Natural killer cell (primary cell): ENCODE results near the gene POU4F2. TPM values are rescaled to one million over a fixed set of nuclear protein-coding genes. Genes with fewer than 3 reads are reported as not detected.

Experiments used
- ATAC-seq, 3 donors: fragments of 150-1000 bp in 2 of 3; fragments of 200-7000 bp in 1 of 3; cut with Tn5 transposase; 1 replicate in 1 of 3; 2 replicates in 2 of 3; pipeline ENCODE4 v1.10.0; 2021; ENCODE audit warnings: mild to moderate bottlenecking in 2 of 3, moderate library complexity in 2 of 3
- DNase-seq, 2 donors: peaks; one replicate each; pipeline versions ENCODE4 v3.0.0 to v3.0.0-alpha.2; 2013 to 2021; ENCODE audit warnings: mixed read lengths in 1 of 2
- H3K27ac ChIP-seq: one replicate; pipeline ENCODE4 v1.5.1; 2013; ENCODE audit warnings: mild to moderate bottlenecking, low read length
- H3K27me3 ChIP-seq: one replicate; pipeline ENCODE4 v1.6.1; 2013; ENCODE audit warnings: low read length; ENCODE audit not compliant: control insufficient read depth, insufficient read depth
- H3K36me3 ChIP-seq: one replicate; pipeline ENCODE4 v1.6.1; 2013; ENCODE audit warnings: low read length; ENCODE audit not compliant: control insufficient read depth, insufficient read depth
- H3K4me1 ChIP-seq: one replicate; pipeline ENCODE4 v1.6.1; 2013; ENCODE audit warnings: low read length; ENCODE audit not compliant: control insufficient read depth, insufficient read depth
- H3K4me3 ChIP-seq: one replicate; pipeline ENCODE4 v1.5.1; 2013; ENCODE audit warnings: low read length
- H3K9me3 ChIP-seq: one replicate; pipeline ENCODE4 v1.6.1; 2013; ENCODE audit warnings: low read length; ENCODE audit not compliant: control insufficient read depth, insufficient read depth
- H3K27ac Mint-ChIP-seq, 2 donors: one replicate each; pipeline ENCODE4 v1.8.0; 2022; ENCODE audit warnings: mild to moderate bottlenecking in 2 of 2, mixed read lengths in 2 of 2, moderate library complexity in 1 of 2
- H3K27me3 Mint-ChIP-seq, 2 donors: one replicate each; pipeline ENCODE4 v1.8.0; 2022; ENCODE audit warnings: low read depth in 2 of 2, mixed read lengths in 2 of 2
- H3K36me3 Mint-ChIP-seq: one replicate; pipeline ENCODE4 v1.8.0; 2022; ENCODE audit warnings: mixed read lengths
- H3K4me1 Mint-ChIP-seq, 2 donors: one replicate each; pipeline ENCODE4 v1.8.0; 2022; ENCODE audit warnings: mixed read lengths in 2 of 2
- H3K4me3 Mint-ChIP-seq: one replicate; pipeline ENCODE4 v1.8.0; 2022; ENCODE audit warnings: mild to moderate bottlenecking, moderate library complexity, mixed read lengths
- H3K9me3 Mint-ChIP-seq, 2 donors: one replicate each; pipeline ENCODE4 v1.8.0; 2022; ENCODE audit warnings: mixed read lengths in 2 of 2
- CTCF ChIP-seq: fragments of 200-600 bp; IDR thresholded peaks from one replicate; pipeline ENCODE4 v1.8.0; 2022; ENCODE audit warnings: antibody characterized with exemption
- WGBS: methylation state at CpG from one replicate; pipeline ENCODE4 v1.1.7; 2013; ENCODE audit warnings: missing lambda C conversion rate; ENCODE audit not compliant: insufficient coverage; 5-methylcytosine and 5-hydroxymethylcytosine counted together
- intact Hi-C: fragments of 100-400 bp; cut with micrococcal nuclease; formaldehyde crosslinking; loops from one replicate; pipeline ENCODE4 v1.14.2; 2022
- total RNA-seq, 4 donors: library from RNA; stranded (reverse); fragments of 120-200 nt in 1 of 4; gene quantifications; one replicate each; pipeline versions ENCODE4 v1.2.3 to v1.2.4, GENCODE V29; 2013 to 2022

POU4F2 gene
- total RNA-seq, 3 donors from 2014 or later (not counting 1 experiment from before 2014, with no cell fraction given): not detected

GRCh38 chr4:146632770-146633470, 5.8 kb upstream of the POU4F2 start:
- TF ChIP-seq CTCF: no peak
- intact Hi-C loops: no loop called here
- 12% methylated on average over 28 of the region's 28 CpGs for WGBS
- ATAC-seq (no peak), DNase-seq (no peak)
- Mint-ChIP-seq H3K27ac (no peak overlapping the region), H3K4me3 (no peak overlapping the region), H3K4me1 (peaks cover 0 to 9% of the 10 kb centered on the region in 2 donors), H3K36me3 (peaks cover 8% of the 10 kb centered on the region), H3K27me3 (peaks cover 52 to 94% of the 10 kb centered on the region in 2 donors), H3K9me3 (peaks cover 0 to 7% of the 10 kb centered on the region in 2 donors)
- Histone ChIP-seq H3K27me3 (peaks cover 27% of the 10 kb centered on the region), H3K9me3 (no peaks in the 10 kb centered on the region), H3K4me1 (peaks cover under 1% of the 10 kb centered on the region), H3K36me3 (no peaks in the 10 kb centered on the region), H3K27ac (no peak overlapping the region), H3K4me3 (no peak overlapping the region)

- no peak for TF ChIP-seq CTCF
- Mint-ChIP-seq H3K4me3 (no peak overlapping the region), H3K4me1 (peaks cover 0 to 10% of the 10 kb centered on the region in 2 donors), H3K9me3 (peaks cover 0 to 7% of the 10 kb centered on the region in 2 donors), H3K27ac (no peak overlapping the region), H3K36me3 (peaks cover 8% of the 10 kb centered on the region), H3K27me3 (peaks cover 57 to 90% of the 10 kb centered on the region in 2 donors)
- Histone ChIP-seq H3K4me1 (peaks cover 5% of the 10 kb centered on the region), H3K4me3 (no peak overlapping the region), H3K9me3 (no peaks in the 10 kb centered on the region), H3K27ac (no peak overlapping the region), H3K27me3 (peaks cover 27% of the 10 kb centered on the region), H3K36me3 (no peaks in the 10 kb centered on the region)
- intact Hi-C loops: no loop called here
- WGBS: 7% methylated on average over 7 of the region's 7 CpGs
- DNase-seq: no peak
- ATAC-seq: no peak
Observed at GRCh38 chr4:146633471-146633800, 5.3 kb upstream of the POU4F2 start.

GRCh38 chr4:146634825-146635224, 3.9 kb upstream of the POU4F2 start:
- H3K27me3 ChIP-seq: peaks cover 33% of the 10 kb centered on the region

More at GRCh38 chr4:146634825-146635224, 3.9 kb upstream of the POU4F2 start:
- intact Hi-C loops: no loop called here
- Mint-ChIP-seq H3K36me3 (peaks cover 8% of the 10 kb centered on the region), H3K4me1 (peaks cover 0 to 10% of the 10 kb centered on the region in 2 donors), H3K9me3 (peaks cover 0 to 4% of the 10 kb centered on the region in 2 donors), H3K4me3 (no peak overlapping the region), H3K27me3 (peaks cover 57 to 83% of the 10 kb centered on the region in 2 donors), H3K27ac (no peak overlapping the region)
- H3K36me3 ChIP-seq: no peaks in the 10 kb centered on the region
- no peak for DNase-seq
- ATAC-seq: no peak
- no peak for TF ChIP-seq CTCF
- peaks cover 8% of the 10 kb centered on the region for H3K4me1 ChIP-seq
- 8% methylated on average over 6 of the region's 7 CpGs for WGBS
- H3K27ac ChIP-seq: no peak overlapping the region
- no peaks in the 10 kb centered on the region for H3K9me3 ChIP-seq
- H3K4me3 ChIP-seq: no peak overlapping the region
